Stimulated activated naive B cell treated with anti-CD40 and anti-IgM and Interleukin-4, amounts not matched to agents 10 μg/mL and 1 μg/mL and 100 μg/mL, for 72 hours (primary cell): ENCODE results near the gene TSSK2.

Source experiments
- ATAC-seq, 2 donors: fragments of 150-1000 bp; cut with Tn5 transposase; replicated peaks; 2 replicates each; pipeline ENCODE4 v1.10.0; 2021; ENCODE audit warnings: moderate library complexity in 1 of 2
- DNase-seq: peaks from one replicate; pipeline ENCODE4 v3.0.0; 2021
- H3K27ac Mint-ChIP-seq: one replicate; pipeline ENCODE4 v1.8.0; 2022; ENCODE audit warnings: mild to moderate bottlenecking, mixed read lengths
- H3K27me3 Mint-ChIP-seq, 2 donors: one replicate each; pipeline ENCODE4 v1.8.0; 2022; ENCODE audit warnings: mixed read lengths in 2 of 2
- H3K36me3 Mint-ChIP-seq, 2 donors: one replicate each; pipeline ENCODE4 v1.8.0; 2022; ENCODE audit warnings: mixed read lengths in 2 of 2, mild to moderate bottlenecking in 1 of 2
- H3K4me1 Mint-ChIP-seq, 2 donors: one replicate each; pipeline ENCODE4 v1.8.0; 2022; ENCODE audit warnings: mixed read lengths in 2 of 2, mild to moderate bottlenecking in 1 of 2
- H3K4me3 Mint-ChIP-seq, 2 donors: one replicate each; pipeline ENCODE4 v1.8.0; 2022; ENCODE audit warnings: mild to moderate bottlenecking in 2 of 2, mixed read lengths in 2 of 2, moderate library complexity in 1 of 2
- H3K9me3 Mint-ChIP-seq, 2 donors: one replicate each; pipeline ENCODE4 v1.8.0; 2022; ENCODE audit warnings: mixed read lengths in 2 of 2, mild to moderate bottlenecking in 1 of 2

TSSK2 gene

GRCh38 chr22:19136915-19137314 is 5.8 kb downstream of the TSSK2 start:
- Mint-ChIP-seq H3K4me3 (no peak overlapping the region), H3K4me1 (peaks cover 2 to 14% of the 10 kb centered on the region in 2 donors), H3K27me3 (no peaks in the 10 kb centered on the region), H3K36me3 (peaks cover 51 to 66% of the 10 kb centered on the region in 2 donors), H3K27ac (peak overlapping the region; percentile 68), H3K9me3 (no peaks in the 10 kb centered on the region)
- ATAC-seq (no peak), DNase-seq (no peak)

- Mint-ChIP-seq H3K36me3 (peaks cover 47 to 60% of the 10 kb centered on the region in 2 donors), H3K27ac (no peak overlapping the region), H3K4me1 (peaks cover 2 to 14% of the 10 kb centered on the region in 2 donors), H3K9me3 (no peaks in the 10 kb centered on the region), H3K4me3 (no peak overlapping the region), H3K27me3 (no peaks in the 10 kb centered on the region)
- ATAC-seq: no peak
- no peak for DNase-seq
Measured at GRCh38 chr22:19137384-19138216, 6.5 kb downstream of the TSSK2 start.

GRCh38 chr22:19138217-19139000 is 7.3 kb downstream of the TSSK2 start:
- H3K27ac Mint-ChIP-seq: no peak overlapping the region
- no peak for ATAC-seq
- peaks cover 43 to 52% of the 10 kb centered on the region in 2 donors for H3K36me3 Mint-ChIP-seq
- H3K27me3 Mint-ChIP-seq: no peaks in the 10 kb centered on the region
- no peak for DNase-seq
- H3K4me3 Mint-ChIP-seq: no peak overlapping the region
- H3K9me3 Mint-ChIP-seq: no peaks in the 10 kb centered on the region
- peaks cover 2 to 9% of the 10 kb centered on the region in 2 donors for H3K4me1 Mint-ChIP-seq

GRCh38 chr22:19139001-19139356 is 7.9 kb downstream of the TSSK2 start:
- H3K4me1 Mint-ChIP-seq: peaks cover 6 to 13% of the 10 kb centered on the region in 2 donors
- ATAC-seq: no peak

GRCh38 chr22:19139974-19140373 is 8.9 kb downstream of the TSSK2 start:
- Mint-ChIP-seq H3K27me3 (no peaks in the 10 kb centered on the region), H3K27ac (no peak overlapping the region), H3K4me1 (peaks cover 13 to 19% of the 10 kb centered on the region in 2 donors), H3K36me3 (peaks cover 35 to 47% of the 10 kb centered on the region in 2 donors), H3K9me3 (no peaks in the 10 kb centered on the region), H3K4me3 (no peak overlapping the region)
- ATAC-seq (no peak), DNase-seq (no peak)

More at GRCh38 chr22:19139001-19139356, 7.9 kb downstream of the TSSK2 start:
- Mint-ChIP-seq H3K9me3 (no peaks in the 10 kb centered on the region), H3K4me3 (no peak overlapping the region), H3K36me3 (peaks cover 42 to 51% of the 10 kb centered on the region in 2 donors), H3K27ac (no peak overlapping the region), H3K27me3 (no peaks in the 10 kb centered on the region)
- no peak for DNase-seq

- ATAC-seq (no peak), DNase-seq (no peak)
- Mint-ChIP-seq H3K9me3 (no peaks in the 10 kb centered on the region), H3K36me3 (peaks cover 21 to 28% of the 10 kb centered on the region in 2 donors), H3K27ac (no peak overlapping the region), H3K27me3 (peaks cover 8 to 15% of the 10 kb centered on the region in 2 donors), H3K4me1 (peaks cover 17 to 32% of the 10 kb centered on the region in 2 donors), H3K4me3 (no peak overlapping the region)
Measured at GRCh38 chr22:19142394-19142793, 11.3 kb downstream of the TSSK2 start.

- Mint-ChIP-seq H3K9me3 (no peaks in the 10 kb centered on the region), H3K36me3 (peaks cover 21 to 28% of the 10 kb centered on the region in 2 donors)
- no peak for ATAC-seq
Measured at GRCh38 chr22:19143212-19143611, 12.1 kb downstream of the TSSK2 start.

GRCh38 chr22:19143967-19144400 is 12.9 kb downstream of the TSSK2 start:
- Mint-ChIP-seq H3K4me1 (peaks cover 17 to 32% of the 10 kb centered on the region in 2 donors), H3K27me3 (peaks cover 19 to 29% of the 10 kb centered on the region in 2 donors), H3K27ac (peak overlapping the region; percentile 99), H3K36me3 (peaks cover 17 to 24% of the 10 kb centered on the region in 2 donors), H3K4me3 (peak overlapping the region; percentile 96 to 99), H3K9me3 (no peaks in the 10 kb centered on the region)
- DNase-seq (no peak), ATAC-seq (peak; percentile 50 to 52)

More at GRCh38 chr22:19143212-19143611, 12.1 kb downstream of the TSSK2 start:
- H3K27me3 Mint-ChIP-seq: peaks cover 16 to 23% of the 10 kb centered on the region in 2 donors
- peaks cover 17 to 32% of the 10 kb centered on the region in 2 donors for H3K4me1 Mint-ChIP-seq
- no peak overlapping the region for H3K27ac Mint-ChIP-seq
- no peak for DNase-seq
- peak overlapping the region; percentile 62 to 96 for H3K4me3 Mint-ChIP-seq

- H3K4me3 Mint-ChIP-seq: no peak overlapping the region
- DNase-seq (no peak), ATAC-seq (peak in 1 of 2 donors; percentile 26)
- H3K27me3 Mint-ChIP-seq: peaks cover 27 to 43% of the 10 kb centered on the region in 2 donors
- H3K27ac Mint-ChIP-seq: no peak overlapping the region
- peaks cover 23 to 39% of the 10 kb centered on the region in 2 donors for H3K4me1 Mint-ChIP-seq
- H3K9me3 Mint-ChIP-seq: peaks cover 0 to 3% of the 10 kb centered on the region in 2 donors
- H3K36me3 Mint-ChIP-seq: peaks cover 6 to 13% of the 10 kb centered on the region in 2 donors
Measured at GRCh38 chr22:19146215-19146968, 15.3 kb downstream of the TSSK2 start.

- no peak for DNase-seq
- Mint-ChIP-seq H3K9me3 (peaks cover 3 to 5% of the 10 kb centered on the region in 2 donors), H3K4me3 (no peak overlapping the region), H3K36me3 (peaks cover 3 to 15% of the 10 kb centered on the region in 2 donors), H3K27me3 (peaks cover 35 to 51% of the 10 kb centered on the region in 2 donors), H3K27ac (no peak overlapping the region), H3K4me1 (peaks cover 26 to 39% of the 10 kb centered on the region in 2 donors)
- no peak for ATAC-seq
Measured at GRCh38 chr22:19147195-19147780, 16.2 kb downstream of the TSSK2 start.

GRCh38 chr22:19148417-19149046 is 17.4 kb downstream of the TSSK2 start:
- Mint-ChIP-seq H3K27ac (no peak overlapping the region), H3K4me1 (peaks cover 22 to 34% of the 10 kb centered on the region in 2 donors), H3K4me3 (peak overlapping the region in 1 of 2 donors; percentile 41), H3K9me3 (peaks cover 3 to 5% of the 10 kb centered on the region in 2 donors), H3K27me3 (peaks cover 42 to 60% of the 10 kb centered on the region in 2 donors), H3K36me3 (peaks cover 3 to 15% of the 10 kb centered on the region in 2 donors)
- ATAC-seq: no peak
- no peak for DNase-seq

- Mint-ChIP-seq H3K9me3 (peaks cover 3 to 5% of the 10 kb centered on the region in 2 donors), H3K4me3 (peak overlapping the region; percentile 41 to 51), H3K36me3 (peaks cover 3 to 14% of the 10 kb centered on the region in 2 donors), H3K4me1 (peaks cover 17 to 27% of the 10 kb centered on the region in 2 donors), H3K27me3 (peaks cover 46 to 64% of the 10 kb centered on the region in 2 donors), H3K27ac (no peak overlapping the region)
- no peak for DNase-seq
- no peak for ATAC-seq
Measured at GRCh38 chr22:19149047-19149883, 18.2 kb downstream of the TSSK2 start.
